ENCODE measurements around the gene PITPNB.

PITPNB gene

GRCh38 chr22:27877501-27877900 is 41.6 kb downstream of the PITPNB start:
- no peak for DNase-seq

- DNase-seq = no peak
Observed at GRCh38 chr22:27876684-27877083, 42.4 kb downstream of the PITPNB start.

DNA sequence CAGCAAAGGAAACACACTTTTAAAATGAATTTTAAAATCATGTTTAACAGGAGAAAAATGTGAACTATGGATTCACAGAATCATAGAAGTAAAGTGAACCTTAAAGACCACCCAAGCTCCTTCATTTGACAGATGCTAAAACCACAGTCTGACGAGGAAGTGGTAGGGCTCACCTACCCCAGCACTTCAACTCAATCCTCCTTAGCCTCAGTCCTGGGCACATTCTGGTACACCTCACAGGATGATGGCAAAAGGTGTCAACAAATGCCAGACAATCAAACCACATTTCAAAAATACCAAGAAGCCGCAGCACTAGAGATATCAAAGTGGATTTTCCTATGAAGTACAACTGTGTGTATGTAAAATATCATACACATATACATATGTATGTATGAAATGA is 43.1 kb downstream of the PITPNB start:
- no peak for DNase-seq

DNA sequence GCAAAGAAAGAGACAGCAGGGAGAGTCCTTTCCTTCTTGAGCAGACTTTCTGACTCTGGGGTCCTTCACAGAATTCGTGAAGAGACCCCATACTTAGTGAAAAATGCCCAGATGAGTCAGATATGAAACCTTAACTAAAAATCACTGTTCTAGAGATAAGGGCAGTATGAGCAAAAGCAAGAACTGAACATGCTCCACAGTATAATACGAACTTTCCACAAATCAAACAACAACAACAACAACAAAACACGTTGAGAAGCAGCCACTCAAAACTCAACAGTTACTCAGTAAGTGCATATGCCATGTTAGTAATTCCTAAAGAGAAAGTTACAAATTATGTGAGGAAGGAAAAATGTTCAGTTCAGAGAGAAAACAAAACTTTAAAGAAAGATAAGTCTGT is 44.3 kb downstream of the PITPNB start:
- DNase-seq = no peak

DNA sequence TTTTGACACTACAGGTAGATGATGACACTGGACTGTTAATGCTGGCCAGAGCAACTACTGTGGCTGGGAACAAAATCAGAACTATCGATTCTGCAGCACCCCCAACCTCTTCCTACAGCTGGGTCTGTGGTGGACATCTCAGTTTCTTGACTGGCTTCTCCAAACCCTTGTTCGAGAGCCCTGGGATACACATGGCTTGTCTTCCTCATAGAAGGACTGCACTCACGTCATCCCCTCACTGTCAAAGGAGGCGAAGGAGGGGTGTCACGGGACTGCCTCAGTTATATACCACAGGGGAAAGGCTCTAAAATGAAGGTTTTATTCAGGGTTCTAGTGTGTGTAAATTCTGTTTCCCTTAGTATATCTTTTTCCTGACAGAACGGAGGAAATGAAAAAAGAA is 44.9 kb downstream of the PITPNB start:
- no peak for DNase-seq

GRCh38 chr22:27873472-27873871 is 45.6 kb downstream of the PITPNB start:
- no peak for DNase-seq

DNA sequence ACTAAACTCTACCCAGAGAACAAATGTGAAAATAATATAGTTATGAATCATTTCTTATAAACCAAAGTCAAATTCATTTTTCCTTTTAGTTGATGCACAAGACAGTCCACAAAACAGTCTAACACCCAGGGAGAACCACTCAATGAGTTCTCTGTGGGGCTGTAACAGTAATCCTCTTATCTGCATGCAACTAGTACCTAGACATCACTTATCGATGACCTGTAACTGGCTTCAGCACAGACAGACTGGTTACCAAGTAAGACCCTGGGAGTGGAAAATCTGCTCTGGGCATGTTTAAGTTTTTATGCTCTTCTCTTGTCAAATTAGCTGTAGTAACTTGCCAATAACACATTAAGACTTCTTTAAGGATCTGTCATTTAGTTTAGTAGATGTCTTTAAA is 46.6 kb downstream of the PITPNB start:
- no peak for DNase-seq

- DNase-seq = no peak
Observed at GRCh38 chr22:27871306-27872014, 47.6 kb downstream of the PITPNB start.

DNA sequence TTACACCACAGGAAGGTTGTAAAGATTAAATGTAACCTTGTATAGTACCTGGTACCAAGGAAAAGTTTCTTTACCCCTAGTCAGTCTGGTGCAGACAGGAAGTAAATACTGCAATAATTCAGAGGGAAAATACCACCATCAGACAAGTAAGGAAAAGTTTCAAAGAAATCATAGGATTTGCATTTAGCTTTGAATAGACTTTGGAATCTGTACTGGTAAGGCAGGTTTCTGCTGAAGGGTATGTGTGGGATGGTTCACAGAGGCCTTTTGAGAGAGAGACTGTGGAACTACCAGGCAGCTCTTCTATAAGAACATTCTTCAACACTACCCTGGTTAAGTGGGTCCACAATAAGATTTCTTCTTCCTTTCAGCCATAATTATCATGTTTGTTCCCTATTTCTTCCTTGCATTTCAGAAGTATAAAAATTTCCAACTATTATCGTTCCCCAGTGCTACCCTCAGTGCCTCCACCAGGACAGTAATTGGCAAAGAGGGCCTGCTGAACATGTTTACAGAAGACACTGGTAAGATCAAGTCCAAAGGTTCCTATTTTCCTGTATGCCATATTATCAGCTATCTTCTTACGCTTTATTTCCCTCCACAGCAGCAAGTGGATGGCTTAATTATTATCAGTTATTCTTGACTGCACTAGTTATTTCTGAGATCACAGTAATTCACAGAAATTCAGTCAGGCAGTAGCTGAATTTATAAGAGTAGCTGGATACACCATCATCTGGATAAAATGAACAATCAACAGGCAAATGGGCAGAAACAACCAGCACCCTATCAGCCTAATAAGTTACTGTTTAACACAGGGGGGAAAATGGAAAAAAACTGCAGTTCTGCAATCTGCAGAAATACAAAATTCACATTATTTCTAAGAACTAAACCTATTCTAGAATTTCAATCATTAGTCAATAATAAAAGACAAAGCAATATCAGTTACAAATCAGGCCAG is 48.5 kb downstream of the PITPNB start:
- no peak for DNase-seq

- no peak for DNase-seq
Observed at GRCh38 chr22:27868732-27869282, 50.2 kb downstream of the PITPNB start.

- DNase-seq = no peak
Observed at GRCh38 chr22:27867953-27868731, 50.9 kb downstream of the PITPNB start.

DNA sequence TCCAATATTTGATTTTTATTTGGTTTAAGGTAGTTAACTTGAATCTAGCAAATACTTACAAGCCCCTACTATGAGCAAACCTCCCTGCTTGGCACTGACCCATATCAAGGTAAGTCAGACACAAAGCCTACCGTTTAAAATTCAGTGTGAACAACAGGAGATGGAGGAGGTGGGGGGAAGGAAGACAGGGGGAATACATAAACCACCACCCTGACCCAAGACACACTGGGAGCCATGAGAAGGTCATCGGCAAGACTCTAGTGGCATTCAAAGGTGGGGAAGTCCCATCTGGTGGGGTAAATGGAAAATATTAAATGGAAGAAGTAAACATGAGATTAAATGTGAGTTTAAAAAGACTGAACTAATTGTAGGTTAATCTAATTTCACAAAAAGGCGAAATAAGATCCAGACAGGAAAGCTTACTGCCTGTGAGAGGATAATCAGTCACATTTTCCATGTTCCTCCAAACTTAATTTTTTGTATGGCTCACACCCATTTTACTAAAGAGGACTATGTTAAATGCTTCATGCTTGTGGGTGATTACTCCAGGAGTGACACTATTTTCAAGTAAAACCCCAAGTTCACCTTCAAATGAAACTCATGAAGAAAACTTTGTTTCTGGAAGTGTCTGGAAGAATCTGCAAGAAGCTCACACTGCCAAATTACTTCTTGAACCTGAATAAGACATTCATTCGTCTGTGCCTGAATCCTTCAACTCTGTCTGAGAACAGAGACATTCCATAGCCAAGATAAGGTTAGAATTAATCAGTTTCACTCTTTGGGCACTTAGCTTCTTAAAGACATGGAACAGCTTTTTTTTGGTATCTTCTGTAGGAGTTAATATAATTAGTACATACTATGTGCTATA is 51.7 kb downstream of the PITPNB start:
- DNase-seq = no peak

- peak; percentile 32 for DNase-seq
Observed at GRCh38 chr22:27866135-27867084, 52.6 kb downstream of the PITPNB start.

DNA sequence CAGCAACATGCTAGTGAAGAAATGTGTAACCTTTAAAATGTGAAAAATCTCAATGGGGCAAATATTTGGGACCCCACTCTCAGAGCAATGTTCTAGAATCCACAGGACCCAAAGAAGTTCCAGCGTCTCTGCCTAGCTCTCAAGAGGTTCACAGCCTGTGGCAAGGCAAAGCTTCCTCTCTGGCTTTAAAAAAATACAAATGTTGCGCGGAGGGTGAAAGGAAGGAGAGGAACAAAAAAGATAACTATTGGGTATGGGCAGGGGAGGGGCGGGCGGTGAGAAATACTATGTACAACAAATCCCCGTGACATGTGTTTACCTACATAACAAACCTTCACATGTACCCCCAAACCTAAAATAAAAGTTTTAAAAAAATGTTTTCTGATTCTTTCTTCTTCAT is 53.6 kb downstream of the PITPNB start:
- DNase-seq = no peak

DNA sequence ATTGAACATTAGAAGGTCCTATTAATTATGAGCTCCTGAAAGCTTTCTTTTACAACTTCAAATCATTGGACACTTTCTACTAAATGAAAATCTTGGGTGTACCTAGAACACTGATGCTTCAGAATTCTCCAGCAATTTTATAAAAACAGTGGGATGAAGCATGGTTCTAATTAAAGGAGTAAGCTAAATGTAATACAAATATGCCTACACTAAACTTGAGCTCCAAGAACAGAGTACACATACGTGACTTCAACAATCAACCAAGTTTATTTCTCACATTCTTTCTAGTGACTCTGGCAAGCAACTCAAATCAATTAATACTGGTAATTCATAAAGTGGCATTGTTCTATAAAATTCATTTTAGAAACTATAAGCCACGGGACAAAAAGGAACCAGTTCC is 55.5 kb downstream of the PITPNB start:
- DNase-seq = no peak

DNA sequence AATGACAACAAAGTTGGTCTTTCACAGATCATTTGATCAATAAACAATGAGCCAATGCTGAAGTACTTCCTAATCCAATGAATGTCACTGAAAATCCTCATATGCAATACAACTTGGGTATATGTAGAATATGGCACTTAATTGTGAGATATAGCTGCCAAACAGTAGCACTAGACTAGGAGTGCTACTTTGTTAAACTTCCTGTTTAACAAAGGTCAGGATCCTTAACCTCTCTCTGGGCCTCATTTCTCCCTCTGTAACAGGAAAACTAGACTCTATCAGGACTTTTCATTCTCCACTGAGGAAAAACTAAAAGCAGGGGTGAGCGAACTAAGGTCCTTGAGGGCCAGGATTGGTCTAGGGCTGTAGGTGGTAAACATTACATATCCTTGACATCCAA is 56.1 kb downstream of the PITPNB start:
- DNase-seq = no peak

GRCh38 chr22:27859336-27859735 is 59.7 kb downstream of the PITPNB start:
- no peak for DNase-seq

DNA sequence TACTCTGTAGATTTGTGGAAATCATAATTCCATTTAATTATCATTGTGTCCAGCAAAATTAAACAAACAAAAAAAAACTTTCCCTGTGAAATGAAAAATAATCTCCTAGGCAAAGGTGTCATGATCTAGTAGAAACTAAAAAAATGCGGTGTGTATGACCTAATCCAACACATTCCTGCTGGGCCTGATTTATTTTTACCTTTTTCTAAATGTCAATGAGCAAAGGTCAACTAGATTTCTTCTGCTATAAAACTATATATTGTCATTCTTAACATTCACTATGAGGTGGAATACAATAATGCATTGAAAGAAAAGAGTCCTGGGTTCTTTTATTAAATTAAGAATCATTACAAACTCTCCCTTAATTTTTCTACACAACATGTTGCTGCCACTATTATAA is 60.4 kb downstream of the PITPNB start:
- DNase-seq = no peak

- DNase-seq = no peak
Observed at GRCh38 chr22:27857443-27857842, 61.6 kb downstream of the PITPNB start.

- DNase-seq = no peak
Observed at GRCh38 chr22:27856386-27856785, 62.7 kb downstream of the PITPNB start.

DNA sequence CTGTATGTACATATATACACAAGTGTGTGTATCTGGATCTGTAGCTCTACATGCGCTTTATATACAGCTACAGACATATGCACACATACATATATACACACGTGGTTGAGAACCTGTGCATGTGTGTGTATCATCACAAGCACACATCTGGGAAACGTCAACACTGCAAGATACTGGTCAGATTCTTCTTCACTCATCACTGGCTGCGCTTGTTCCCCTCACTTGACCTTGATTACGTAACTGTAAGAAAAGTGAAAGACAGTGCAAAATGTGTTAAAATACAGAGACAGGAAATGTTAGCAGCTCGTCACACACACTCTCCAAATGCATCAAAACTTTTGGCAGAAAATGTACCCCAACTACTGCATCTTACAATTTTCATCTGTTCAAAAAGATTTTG is 65.6 kb downstream of the PITPNB start:
- DNase-seq = no peak
